ENCODE results near the gene ITPR2. TPM values are rescaled to one million over a fixed set of nuclear protein-coding genes. Genes with fewer than 3 reads are reported as not detected.

Gene ITPR2
- total and polyA plus RNA-seq, 2 of the 8 experiments (the other 6 are each of a cell fraction or from before 2014, with no cell fraction given), result 4.1 to 48.3 TPM

DNA sequence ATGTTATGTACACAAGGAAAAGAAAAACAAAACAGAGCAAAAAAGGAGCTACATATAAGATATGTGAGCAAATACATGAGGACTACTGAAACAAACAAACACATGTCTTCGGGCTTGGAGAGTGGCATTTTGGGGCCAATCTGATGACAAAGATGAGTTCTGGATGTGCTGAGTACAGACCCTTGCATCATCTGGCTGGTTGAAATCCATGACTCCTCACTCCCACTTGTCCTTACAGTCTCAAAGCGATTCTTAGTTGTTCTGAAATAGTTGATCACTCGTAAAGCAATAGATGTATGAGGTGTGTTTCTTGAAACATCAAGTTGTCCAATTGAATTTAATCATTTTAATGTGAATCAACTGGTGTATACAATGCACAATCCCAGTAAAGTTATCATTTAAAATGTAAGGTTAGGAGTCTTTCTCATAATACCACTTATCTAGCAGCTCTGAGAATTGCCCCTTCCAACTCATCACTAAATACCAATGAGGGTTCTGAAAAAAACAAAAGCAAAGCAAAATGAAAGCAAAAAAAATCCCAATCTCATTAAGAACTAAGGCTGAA, 136.9 kb downstream of the ITPR2 start:
- no peak overlapping the region for H2AFZ ChIP-seq (ENCODE audit: low read length)
- no peak overlapping the region for H2BK12ac ChIP-seq (ENCODE audit: low read depth, low read length)
- no peaks in the 10 kb centered on the region for H3K79me2 ChIP-seq (ENCODE audit: control insufficient read depth in 1 of 2, insufficient read depth in 2 of 2, low read length in 2 of 2)
- no peak overlapping the region for H2BK20ac ChIP-seq (ENCODE audit: low read length)
- H3K79me1 ChIP-seq (ENCODE audit: low read depth, low read length), result no peaks in the 10 kb centered on the region
- H3K4me3 ChIP-seq (ENCODE audit: extremely low read depth in 1 of 4, insufficient read depth in 2 of 4, low read depth in 3 of 4, low read length in 4 of 4), result no peak overlapping the region
- H3K36me3 ChIP-seq (ENCODE audit: control insufficient read depth in 2 of 4, insufficient read depth in 4 of 4, low read length in 3 of 4), result peaks cover 0 to 8% (median 1%) of the 10 kb centered on the region in 4 experiments; a peak in 4 of 8 replicates
- FAIRE-seq (no peak), DNase-seq (ENCODE audit: low read depth in 1 of 2, low spot score in 2 of 2) (no peak)
- no peak overlapping the region for H4K91ac ChIP-seq (replicated peaks; ENCODE audit: insufficient read length, low read length)
- H2BK120ac ChIP-seq (replicated peaks; ENCODE audit: low read depth, low read length), result no peak overlapping the region
- H3K14ac ChIP-seq (ENCODE audit: insufficient read length), result no peak overlapping the region
- H2BK15ac ChIP-seq (ENCODE audit: low read length), result no peak overlapping the region
- WGBS, 2 experiments (ENCODE audit: extremely low coverage in 1 of 2, insufficient coverage in 1 of 2, insufficient read length in 1 of 2, insufficient replicate concordance in 2 of 2, low coverage in 1 of 2, low lambda C conversion rate in 2 of 2, missing lambda C conversion rate in 1 of 2), result 87% methylated on average over 3 of the region's 3 CpGs; no CpG with 5 or more reads in 1 of the 2 experiments
- no peak overlapping the region for H2BK5ac ChIP-seq (ENCODE audit: low read depth, low read length)
- no peak overlapping the region for H3K23ac ChIP-seq (ENCODE audit: insufficient read length)
- H4K20me1 ChIP-seq (replicated peaks in 1 of 2; ENCODE audit: control insufficient read depth in 1 of 2, insufficient read depth in 2 of 2, low read length in 2 of 2), result no peaks in the 10 kb centered on the region
- no peak overlapping the region for H3K18ac ChIP-seq (ENCODE audit: extremely low read depth, low read length)
- no peak overlapping the region for H3K56ac ChIP-seq (replicated peaks; ENCODE audit: insufficient read length, low read depth, low read length)
- ChIA-PET POLR2A (ENCODE audit: partially characterized antibody) (no interaction called here), CTCF (ENCODE audit: partially characterized antibody) (no interaction called here)
- no peak overlapping the region for H3K4me2 ChIP-seq (ENCODE audit: insufficient read depth in 1 of 2, low read depth in 2 of 2, low read length in 2 of 2)
- H4K8ac ChIP-seq (ENCODE audit: extremely low read depth, insufficient read depth, low read length), result no peak overlapping the region
- H4K5ac ChIP-seq (ENCODE audit: insufficient read length, low read depth, low read length), result no peak overlapping the region
- no peak overlapping the region for H3K9ac ChIP-seq (replicated peaks in 1 of 4; ENCODE audit: extremely low read depth in 1 of 4, low read depth in 3 of 4, low read length in 3 of 4)
- no peak overlapping the region for H3K4ac ChIP-seq (replicated peaks; ENCODE audit: insufficient read length, low read depth, low read length)
- H3K27me3 ChIP-seq (replicated peaks in 1 of 4; ENCODE audit: control insufficient read depth in 3 of 4, extremely low read depth in 1 of 4, insufficient read depth in 3 of 4, low read length in 3 of 4), result no peaks in the 10 kb centered on the region
- H3K27ac ChIP-seq (ENCODE audit: low read depth, low read length), result no peak overlapping the region
- no peaks in the 10 kb centered on the region for H3K9me3 ChIP-seq (ENCODE audit: insufficient read depth in 2 of 2, low read depth in 1 of 2, low read length in 1 of 2)
- H3K23me2 ChIP-seq (ENCODE audit: low read depth, low read length), result no peaks in the 10 kb centered on the region
- no peak overlapping the region for H2AK5ac ChIP-seq (ENCODE audit: low read depth, low read length)
- peaks cover 0 to 11% (median 7%) of the 10 kb centered on the region in 4 experiments; a peak in 4 of 7 replicates for H3K4me1 ChIP-seq (replicated peaks in 1 of 4; ENCODE audit: control insufficient read depth in 3 of 4, insufficient read depth in 4 of 4, low read length in 3 of 4)
- TF ChIP-seq CHD2 (IDR thresholded peaks at IDR 0.05; ENCODE audit: low read length) (no peak), NRF1 (IDR thresholded peaks at IDR 0.05; ENCODE audit: low read depth, low read length) (no peak), GABPA (IDR thresholded peaks at IDR 0.05; ENCODE audit: borderline replicate concordance, insufficient read depth, low read length) (no peak)
